Right lobe of liver (tissue), 6 donors: Measurements from ENCODE around the gene METTL23. TPM values are rescaled to one million over a fixed set of nuclear protein-coding genes. Genes with fewer than 3 reads are reported as not detected.

Experiments
- ATAC-seq, 4 donors: fragments of 200-7000 bp; cut with Tn5 transposase; one replicate each; pipeline ENCODE4 v1.9.1; 2020; ENCODE audit warnings: mild to moderate bottlenecking in 4 of 4, moderate library complexity in 4 of 4
- DNase-seq, 3 donors: peaks; one replicate each; pipeline ENCODE4 v3.0.0-alpha.2; 2020
- H3K27ac ChIP-seq, 3 donors: fragments of 200-600 bp; one replicate each; pipeline ENCODE4 v1.8.0; 2022
- H3K27me3 ChIP-seq, 2 donors: fragments of 200-600 bp; one replicate each; pipeline ENCODE4 v1.8.0; 2022
- H3K36me3 ChIP-seq, 4 donors: fragments of 200-600 bp; sonication (generic) in 1 of 4; one replicate each; pipeline versions ENCODE4 v1.5.1 to v1.8.0; 2017 to 2022; ENCODE audit warnings: control low read depth in 1 of 4
- H3K4me1 ChIP-seq, 4 donors: fragments of 200-600 bp; sonication (generic) in 1 of 4; one replicate each; pipeline versions ENCODE4 v1.5.1 to v1.8.0; 2017 to 2022; ENCODE audit warnings: control low read depth in 1 of 4
- H3K4me3 ChIP-seq, 3 donors: fragments of 200-600 bp; one replicate each; pipeline ENCODE4 v1.8.0; 2022
- H3K9me3 ChIP-seq, 4 donors: fragments of 200-600 bp; sonication (generic) in 1 of 4; one replicate each; pipeline versions ENCODE4 v1.5.1 to v1.8.0; 2017 to 2022; ENCODE audit warnings: control low read depth in 1 of 4
- POLR2A ChIP-seq: fragments of 450-650 bp; IDR thresholded peaks from one replicate; pipeline ENCODE4 v1.6.1; 2017; ENCODE audit warnings: antibody characterized with exemption, mild to moderate bottlenecking
- WGBS: methylation state at CpG from one replicate; pipeline ENCODE4 v1.1.6; 2018; ENCODE audit warnings: low coverage, low lambda C conversion rate; ENCODE audit not compliant: insufficient coverage; ENCODE audit errors: missing lambda C conversion rate; 5-methylcytosine and 5-hydroxymethylcytosine counted together
- intact Hi-C, 2 donors: fragments of 100-400 bp; cut with DNase I; formaldehyde crosslinking; loops; one replicate each; pipeline versions ENCODE4 v1.11.2 to v1.14.1; 2022
- total RNA-seq, 6 experiments: library from RNA; depleted of rRNA in 2 of 6; stranded (reverse); fragments of >200 nt in 2 of 6; fragmentation: NEBNext Ultra II Directional in 3 of 6; extraction: Animal tissue kit (Norgen Biotek cat#: 25700) in 3 of 6; gene quantifications; one replicate each; pipeline versions ENCODE4 v1.1.0 to v1.2.4, GENCODE V29; 2016 to 2023
- TF ChIP-seq, protein P1 (sequence below), 4 donors: fragments of 200-600 bp in 3 of 4; fragments of 450-650 bp in 1 of 4; IDR thresholded peaks; one replicate each; pipeline versions ENCODE4 v1.5.1 to v1.8.0; 2016 to 2022; ENCODE audit warnings: antibody characterized with exemption in 4 of 4, mild to moderate bottlenecking in 2 of 4
- donor health status: DM: no; HTN: yes; CAD: no.
- donor health status: DM: no; HTN: no; CAD: no.
- donor health status: DM: no; HTN: no; CAD: no.
- donor health status: DM: no; HTN: yes; CAD: no.
- donor health status: DM: no; HTN: yes; CAD: no.

The METTL23 gene
- total RNA-seq, 6 experiments from 2014 or later, result 16.0 to 25.0 (median 18.7) TPM

DNA sequence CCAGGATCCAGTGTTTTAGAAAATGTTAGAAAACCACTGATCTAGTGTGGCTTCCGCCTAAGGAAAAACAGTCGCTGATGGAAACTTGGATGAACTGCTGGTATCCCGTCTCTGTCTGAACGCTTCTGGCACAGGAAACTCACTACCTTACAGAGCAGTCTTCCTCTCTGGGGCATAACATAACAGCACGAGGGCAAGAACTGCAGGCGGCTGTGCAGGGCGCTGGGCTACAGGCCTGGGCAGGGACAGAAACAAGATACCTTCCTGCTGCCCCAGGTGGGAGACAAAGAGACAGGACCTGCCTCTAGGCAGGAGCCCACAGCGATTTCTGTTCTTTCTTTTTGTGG is 26.4 kb upstream of the METTL23 start:
- Histone ChIP-seq H3K4me1 (no peaks in the 10 kb centered on the region), H3K4me3 (no peak overlapping the region), H3K27me3 (no peaks in the 10 kb centered on the region), H3K9me3 (no peaks in the 10 kb centered on the region), H3K27ac (peak overlapping the region in 2 of 3 donors; percentile 51 to 81), H3K36me3 (no peaks in the 10 kb centered on the region)
- DNase-seq (no peak), ATAC-seq (peak; percentile 19 to 45 (median 28))
- 74% methylated on average over 5 of the region's 8 CpGs for WGBS
- intact Hi-C loops, result no loop called here
- TF ChIP-seq, protein P1, sequence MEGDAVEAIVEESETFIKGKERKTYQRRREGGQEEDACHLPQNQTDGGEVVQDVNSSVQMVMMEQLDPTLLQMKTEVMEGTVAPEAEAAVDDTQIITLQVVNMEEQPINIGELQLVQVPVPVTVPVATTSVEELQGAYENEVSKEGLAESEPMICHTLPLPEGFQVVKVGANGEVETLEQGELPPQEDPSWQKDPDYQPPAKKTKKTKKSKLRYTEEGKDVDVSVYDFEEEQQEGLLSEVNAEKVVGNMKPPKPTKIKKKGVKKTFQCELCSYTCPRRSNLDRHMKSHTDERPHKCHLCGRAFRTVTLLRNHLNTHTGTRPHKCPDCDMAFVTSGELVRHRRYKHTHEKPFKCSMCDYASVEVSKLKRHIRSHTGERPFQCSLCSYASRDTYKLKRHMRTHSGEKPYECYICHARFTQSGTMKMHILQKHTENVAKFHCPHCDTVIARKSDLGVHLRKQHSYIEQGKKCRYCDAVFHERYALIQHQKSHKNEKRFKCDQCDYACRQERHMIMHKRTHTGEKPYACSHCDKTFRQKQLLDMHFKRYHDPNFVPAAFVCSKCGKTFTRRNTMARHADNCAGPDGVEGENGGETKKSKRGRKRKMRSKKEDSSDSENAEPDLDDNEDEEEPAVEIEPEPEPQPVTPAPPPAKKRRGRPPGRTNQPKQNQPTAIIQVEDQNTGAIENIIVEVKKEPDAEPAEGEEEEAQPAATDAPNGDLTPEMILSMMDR (IDR thresholded peaks at IDR 0.05), result no peak
- TF ChIP-seq POLR2A, result no peak

DNA sequence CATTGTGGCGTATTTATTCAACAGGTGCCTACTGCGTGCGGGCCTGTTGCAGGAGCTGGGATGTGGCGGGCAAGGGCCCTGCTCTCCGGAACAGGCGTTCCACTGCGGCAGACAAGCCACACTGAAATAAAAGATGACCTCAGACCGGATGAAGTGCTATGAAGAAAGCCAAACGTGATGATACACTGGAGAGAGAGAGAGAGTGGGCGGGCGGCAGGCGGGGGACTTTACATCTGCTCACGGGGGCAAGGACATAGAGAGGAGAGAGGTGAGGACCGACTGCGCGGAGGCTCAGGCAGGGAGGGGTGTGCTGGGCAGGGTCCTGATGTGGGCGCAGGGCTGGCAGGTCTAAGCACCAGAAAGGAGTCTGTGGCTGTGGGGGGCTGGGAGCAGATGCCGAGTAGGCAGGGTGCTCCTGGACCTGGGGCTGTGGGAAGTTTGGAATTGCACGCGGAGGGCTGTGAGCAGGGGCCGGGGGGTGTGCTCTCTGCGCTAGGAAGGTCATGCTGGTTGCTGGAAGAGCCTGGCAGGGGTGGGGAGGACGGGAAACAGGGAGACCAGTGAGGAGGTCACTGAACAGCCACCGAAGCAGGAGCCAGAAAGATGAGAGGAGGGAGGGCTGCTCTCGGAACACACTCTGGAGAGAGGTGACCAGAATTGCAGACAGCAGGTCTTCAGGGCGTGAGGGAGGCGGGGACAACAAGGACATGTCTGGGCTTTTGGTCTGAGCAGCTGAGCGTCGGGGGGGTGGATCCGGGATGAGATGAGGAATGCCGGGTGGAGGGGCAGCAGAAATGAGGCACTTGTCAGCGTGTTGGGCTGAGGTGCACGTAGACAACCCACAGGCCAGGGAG is 25.8 kb upstream of the METTL23 start:
- Histone ChIP-seq H3K9me3 (no peaks in the 10 kb centered on the region), H3K36me3 (no peaks in the 10 kb centered on the region), H3K4me1 (no peaks in the 10 kb centered on the region), H3K27me3 (no peaks in the 10 kb centered on the region), H3K4me3 (no peak overlapping the region), H3K27ac (peak overlapping the region; percentile 26 to 81 (median 51))
- intact Hi-C loops, result no loop called here
- TF ChIP-seq POLR2A, result no peak
- TF ChIP-seq, protein P1 (IDR thresholded peaks at IDR 0.05), result no peak
- WGBS, result 49% methylated on average over 19 of the region's 33 CpGs
- ATAC-seq (peak; percentile 55 to 70 (median 68)), DNase-seq (no peak)

DNA sequence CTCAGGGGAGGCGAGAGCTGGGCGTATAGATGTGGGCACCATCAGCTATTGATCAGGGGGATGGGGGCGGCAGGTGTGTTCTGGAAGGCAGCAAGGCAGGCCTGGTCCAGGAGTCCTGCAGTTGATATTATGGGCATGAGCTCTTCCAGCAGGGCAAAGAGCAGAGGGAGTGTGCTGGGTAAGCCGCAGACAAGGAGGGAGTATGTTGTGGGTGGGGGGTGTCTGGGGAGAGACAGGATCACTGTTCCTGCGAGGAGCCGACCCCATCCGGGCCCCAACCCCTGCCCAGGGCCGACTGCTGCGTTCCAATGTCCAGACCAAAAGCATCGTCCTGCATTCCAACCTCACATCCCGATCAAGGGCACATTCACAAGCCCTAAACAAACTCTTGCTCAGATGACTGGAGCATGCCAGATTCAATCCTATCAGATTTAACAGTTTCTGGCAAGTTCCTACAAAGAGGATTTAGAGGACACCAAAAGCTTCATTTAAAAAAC is 25.1 kb upstream of the METTL23 start:
- ATAC-seq (no peak), DNase-seq (no peak)
- H3K27ac ChIP-seq, result peak overlapping the region in 2 of 3 donors; percentile 26 to 38

DNA sequence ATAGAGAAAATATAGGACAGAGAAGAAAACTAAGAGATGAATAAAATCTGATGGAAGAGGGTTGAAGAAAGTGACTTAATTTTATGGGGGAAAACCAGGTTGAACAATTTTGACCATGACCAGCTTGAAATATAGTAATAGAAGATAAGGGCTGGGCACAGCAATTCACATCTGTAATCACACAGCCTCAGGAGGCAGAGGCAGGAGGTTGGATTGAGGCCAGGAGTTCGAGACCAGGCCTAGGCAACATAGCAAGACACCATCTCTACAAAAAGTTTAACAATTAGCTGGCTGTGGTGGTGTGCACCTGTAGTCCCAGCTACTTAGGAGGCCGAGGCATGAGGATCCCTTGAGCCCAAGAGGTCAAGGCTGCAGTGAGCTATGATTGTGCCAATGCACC is 24.6 kb upstream of the METTL23 start:
- no peak for TF ChIP-seq POLR2A
- no peaks in the 10 kb centered on the region for H3K9me3 ChIP-seq
- ATAC-seq, result no peak
- no peaks in the 10 kb centered on the region for H3K27me3 ChIP-seq
- no peak overlapping the region for H3K27ac ChIP-seq
- no peak for DNase-seq
- H3K4me3 ChIP-seq, result no peak overlapping the region
- 30% methylated on average over 2 of the region's 2 CpGs for WGBS
- H3K4me1 ChIP-seq, result no peaks in the 10 kb centered on the region
- no peaks in the 10 kb centered on the region for H3K36me3 ChIP-seq
- intact Hi-C loops, result no loop called here

More for the DNA sequence above, 25.1 kb upstream of the METTL23 start:
- H3K27me3 ChIP-seq, result no peaks in the 10 kb centered on the region
- H3K4me1 ChIP-seq, result no peaks in the 10 kb centered on the region
- no peaks in the 10 kb centered on the region for H3K9me3 ChIP-seq
- H3K36me3 ChIP-seq, result no peaks in the 10 kb centered on the region
- intact Hi-C loops, result no loop called here
- WGBS, result 42% methylated on average over 6 of the region's 11 CpGs
- TF ChIP-seq, protein P1 (IDR thresholded peaks at IDR 0.05), result no peak
- no peak for TF ChIP-seq POLR2A
- H3K4me3 ChIP-seq, result no peak overlapping the region

DNA sequence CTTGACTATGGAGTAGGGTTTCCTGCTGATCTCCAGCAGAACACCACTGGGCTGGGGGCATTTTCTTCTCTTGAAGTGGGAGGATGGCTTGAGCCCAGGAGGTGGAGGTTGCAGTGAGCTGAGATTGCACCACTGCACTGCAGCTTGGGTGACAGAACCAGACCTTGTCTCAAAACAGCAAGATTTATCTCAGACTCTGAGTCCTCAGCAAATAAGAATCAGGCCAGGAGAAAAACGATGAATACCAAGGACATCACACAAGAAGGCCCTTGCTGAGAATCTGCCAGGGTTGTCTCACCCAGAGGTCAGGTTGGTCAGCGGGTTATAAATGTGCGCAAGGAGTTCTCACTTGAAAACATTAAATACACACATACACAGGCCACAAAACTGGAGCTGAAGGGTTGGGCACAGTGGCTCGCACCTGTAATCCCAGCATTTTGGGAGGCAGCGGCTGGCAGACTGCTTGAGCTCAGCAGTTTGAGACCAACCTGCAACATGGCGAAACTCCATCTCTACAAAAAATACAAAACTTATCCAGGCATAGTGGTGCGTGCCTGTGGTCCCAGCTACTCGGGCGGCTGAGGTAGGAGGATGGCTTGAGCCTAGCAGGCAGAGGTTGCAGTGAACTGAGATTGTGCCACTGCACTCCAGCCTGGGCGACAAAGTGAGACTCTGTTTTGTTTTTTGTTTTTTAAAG is 23.6 kb upstream of the METTL23 start:
- Histone ChIP-seq H3K4me1 (no peaks in the 10 kb centered on the region), H3K9me3 (no peaks in the 10 kb centered on the region), H3K4me3 (no peak overlapping the region), H3K36me3 (no peaks in the 10 kb centered on the region), H3K27me3 (no peaks in the 10 kb centered on the region), H3K27ac (no peak overlapping the region)
- intact Hi-C loops, result no loop called here
- DNase-seq, result no peak
- TF ChIP-seq POLR2A, result no peak
- TF ChIP-seq, protein P1 (IDR thresholded peaks at IDR 0.05), result no peak
- ATAC-seq, result no peak
- WGBS, result 90% methylated on average over 8 of the region's 10 CpGs
